Gastrocnemius medialis (tissue), 4 donors: ENCODE data around the gene PHF8.

Source experiments
- POLR2A ChIP-seq, 2 donors: fragments of 450-650 bp; IDR thresholded peaks; one replicate each; pipeline ENCODE4 v1.6.1; 2017; ENCODE audit warnings: antibody characterized with exemption in 2 of 2, mild to moderate bottlenecking in 2 of 2, moderate library complexity in 2 of 2
- TF ChIP-seq, protein P1 (sequence below), 5 experiments: fragments of 450-650 bp in 3 of 5; fragments of 200-600 bp in 2 of 5; sonication (generic) in 2 of 5; IDR thresholded peaks in 4 of 5; conservative IDR thresholded peaks in 1 of 5; 1 replicate in 4 of 5; 2 replicates in 1 of 5; pipeline ENCODE4 v1.5.1; 2016 to 2019; ENCODE audit warnings: antibody characterized with exemption in 5 of 5, mild to moderate bottlenecking in 3 of 5, moderate library complexity in 3 of 5

DNA sequence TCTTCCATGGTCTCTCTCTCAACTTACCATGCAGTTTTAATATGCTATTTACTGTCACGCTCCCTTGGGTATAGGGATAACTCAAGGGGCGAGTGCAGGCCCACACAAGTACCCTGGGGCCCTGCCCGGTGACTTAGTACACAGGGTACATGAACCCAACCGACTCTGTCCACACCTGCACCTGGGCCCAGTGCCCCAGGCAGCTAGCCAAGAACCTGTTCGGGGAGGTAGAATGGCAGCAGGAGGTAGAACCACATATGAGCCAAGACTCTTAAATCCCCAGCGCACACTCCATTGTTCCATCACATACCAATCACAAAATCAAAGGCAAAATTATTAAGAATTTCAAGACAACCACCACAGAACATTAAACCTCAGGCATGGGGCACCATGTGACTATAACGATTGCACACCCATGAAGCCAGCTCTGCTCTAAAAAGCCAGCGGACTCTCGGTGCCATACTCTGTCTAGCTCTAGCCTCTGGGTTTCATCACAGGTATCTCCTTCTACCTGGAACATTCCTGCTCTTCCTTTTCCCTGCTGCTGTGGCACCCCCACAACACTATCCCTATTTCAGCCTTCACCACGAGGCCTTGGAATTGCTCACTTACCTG, 14.6 kb downstream of the PHF8 start:
- TF ChIP-seq, protein P1, sequence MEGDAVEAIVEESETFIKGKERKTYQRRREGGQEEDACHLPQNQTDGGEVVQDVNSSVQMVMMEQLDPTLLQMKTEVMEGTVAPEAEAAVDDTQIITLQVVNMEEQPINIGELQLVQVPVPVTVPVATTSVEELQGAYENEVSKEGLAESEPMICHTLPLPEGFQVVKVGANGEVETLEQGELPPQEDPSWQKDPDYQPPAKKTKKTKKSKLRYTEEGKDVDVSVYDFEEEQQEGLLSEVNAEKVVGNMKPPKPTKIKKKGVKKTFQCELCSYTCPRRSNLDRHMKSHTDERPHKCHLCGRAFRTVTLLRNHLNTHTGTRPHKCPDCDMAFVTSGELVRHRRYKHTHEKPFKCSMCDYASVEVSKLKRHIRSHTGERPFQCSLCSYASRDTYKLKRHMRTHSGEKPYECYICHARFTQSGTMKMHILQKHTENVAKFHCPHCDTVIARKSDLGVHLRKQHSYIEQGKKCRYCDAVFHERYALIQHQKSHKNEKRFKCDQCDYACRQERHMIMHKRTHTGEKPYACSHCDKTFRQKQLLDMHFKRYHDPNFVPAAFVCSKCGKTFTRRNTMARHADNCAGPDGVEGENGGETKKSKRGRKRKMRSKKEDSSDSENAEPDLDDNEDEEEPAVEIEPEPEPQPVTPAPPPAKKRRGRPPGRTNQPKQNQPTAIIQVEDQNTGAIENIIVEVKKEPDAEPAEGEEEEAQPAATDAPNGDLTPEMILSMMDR (IDR thresholded peaks at IDR 0.05 in 4 of 5, conservative IDR thresholded peaks at IDR 0.05 in 1 of 5): no peak
- no peak for TF ChIP-seq POLR2A (IDR thresholded peaks at IDR 0.05)
